ENCODE results near the gene IRF6. TPM values are rescaled to one million over a fixed set of nuclear protein-coding genes. Genes with fewer than 3 reads are reported as not detected.

Gene IRF6
- polyA plus RNA-seq, 1 of the 3 experiments (the other 2 are of a cell fraction): 0.94 TPM

DNA sequence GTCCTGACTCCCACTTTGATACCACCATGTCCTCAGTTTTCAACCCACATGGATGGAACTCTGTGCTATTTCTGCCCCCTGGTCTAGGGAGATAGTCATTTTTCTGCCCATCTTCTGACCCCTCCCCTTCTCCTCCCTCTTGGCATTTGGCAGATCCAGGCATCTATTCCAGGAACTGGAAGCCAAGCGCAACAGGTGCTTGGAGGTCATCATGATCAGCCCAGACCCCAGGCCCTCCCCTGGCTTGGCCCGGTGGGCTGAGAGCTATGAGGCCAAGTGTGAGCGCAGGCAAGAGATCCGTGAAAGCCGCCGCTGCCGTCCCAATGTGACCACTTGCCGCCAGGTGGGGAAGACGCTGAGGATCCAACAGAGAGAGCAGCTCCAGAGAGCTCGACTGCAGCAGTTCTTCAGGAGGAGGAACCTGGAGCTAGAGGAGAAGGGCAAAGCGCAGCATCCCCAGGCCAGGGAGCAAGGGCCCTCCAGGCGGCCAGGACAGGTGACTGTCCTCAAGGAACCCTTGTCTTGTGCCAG is 46.0 kb downstream of the IRF6 start:
- TF ChIP-seq RFX5 (IDR thresholded peaks at IDR 0.05; ENCODE audit: low read length) (no peak), FOXM1 (IDR thresholded peaks at IDR 0.05; ENCODE audit: low read depth) (no peak), CHD2 (IDR thresholded peaks at IDR 0.05; ENCODE audit: low read length, partially characterized antibody) (no peak), TCF12 (IDR thresholded peaks at IDR 0.05) (no peak), TEAD4 (IDR thresholded peaks at IDR 0.05; ENCODE audit: borderline replicate concordance, insufficient read depth) (no peak), ELF1 (IDR thresholded peaks at IDR 0.05) (no peak), GABPA (IDR thresholded peaks at IDR 0.05; ENCODE audit: low read depth) (no peak), NFIC (IDR thresholded peaks at IDR 0.05; ENCODE audit: borderline replicate concordance) (no peak), FOSL2 (IDR thresholded peaks at IDR 0.05; ENCODE audit: borderline replicate concordance, low read depth) (no peak)
- TF ChIP-seq, protein P1, sequence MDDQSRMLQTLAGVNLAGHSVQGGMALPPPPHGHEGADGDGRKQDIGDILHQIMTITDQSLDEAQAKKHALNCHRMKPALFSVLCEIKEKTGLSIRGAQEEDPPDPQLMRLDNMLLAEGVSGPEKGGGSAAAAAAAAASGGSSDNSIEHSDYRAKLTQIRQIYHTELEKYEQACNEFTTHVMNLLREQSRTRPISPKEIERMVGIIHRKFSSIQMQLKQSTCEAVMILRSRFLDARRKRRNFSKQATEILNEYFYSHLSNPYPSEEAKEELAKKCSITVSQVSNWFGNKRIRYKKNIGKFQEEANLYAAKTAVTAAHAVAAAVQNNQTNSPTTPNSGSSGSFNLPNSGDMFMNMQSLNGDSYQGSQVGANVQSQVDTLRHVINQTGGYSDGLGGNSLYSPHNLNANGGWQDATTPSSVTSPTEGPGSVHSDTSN (IDR thresholded peaks at IDR 0.05): no peak
- TF ChIP-seq, protein P2, sequence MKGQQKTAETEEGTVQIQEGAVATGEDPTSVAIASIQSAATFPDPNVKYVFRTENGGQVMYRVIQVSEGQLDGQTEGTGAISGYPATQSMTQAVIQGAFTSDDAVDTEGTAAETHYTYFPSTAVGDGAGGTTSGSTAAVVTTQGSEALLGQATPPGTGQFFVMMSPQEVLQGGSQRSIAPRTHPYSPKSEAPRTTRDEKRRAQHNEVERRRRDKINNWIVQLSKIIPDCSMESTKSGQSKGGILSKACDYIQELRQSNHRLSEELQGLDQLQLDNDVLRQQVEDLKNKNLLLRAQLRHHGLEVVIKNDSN (IDR thresholded peaks at IDR 0.05; ENCODE audit: borderline replicate concordance, low read depth): no peak
- TF ChIP-seq, protein P3, sequence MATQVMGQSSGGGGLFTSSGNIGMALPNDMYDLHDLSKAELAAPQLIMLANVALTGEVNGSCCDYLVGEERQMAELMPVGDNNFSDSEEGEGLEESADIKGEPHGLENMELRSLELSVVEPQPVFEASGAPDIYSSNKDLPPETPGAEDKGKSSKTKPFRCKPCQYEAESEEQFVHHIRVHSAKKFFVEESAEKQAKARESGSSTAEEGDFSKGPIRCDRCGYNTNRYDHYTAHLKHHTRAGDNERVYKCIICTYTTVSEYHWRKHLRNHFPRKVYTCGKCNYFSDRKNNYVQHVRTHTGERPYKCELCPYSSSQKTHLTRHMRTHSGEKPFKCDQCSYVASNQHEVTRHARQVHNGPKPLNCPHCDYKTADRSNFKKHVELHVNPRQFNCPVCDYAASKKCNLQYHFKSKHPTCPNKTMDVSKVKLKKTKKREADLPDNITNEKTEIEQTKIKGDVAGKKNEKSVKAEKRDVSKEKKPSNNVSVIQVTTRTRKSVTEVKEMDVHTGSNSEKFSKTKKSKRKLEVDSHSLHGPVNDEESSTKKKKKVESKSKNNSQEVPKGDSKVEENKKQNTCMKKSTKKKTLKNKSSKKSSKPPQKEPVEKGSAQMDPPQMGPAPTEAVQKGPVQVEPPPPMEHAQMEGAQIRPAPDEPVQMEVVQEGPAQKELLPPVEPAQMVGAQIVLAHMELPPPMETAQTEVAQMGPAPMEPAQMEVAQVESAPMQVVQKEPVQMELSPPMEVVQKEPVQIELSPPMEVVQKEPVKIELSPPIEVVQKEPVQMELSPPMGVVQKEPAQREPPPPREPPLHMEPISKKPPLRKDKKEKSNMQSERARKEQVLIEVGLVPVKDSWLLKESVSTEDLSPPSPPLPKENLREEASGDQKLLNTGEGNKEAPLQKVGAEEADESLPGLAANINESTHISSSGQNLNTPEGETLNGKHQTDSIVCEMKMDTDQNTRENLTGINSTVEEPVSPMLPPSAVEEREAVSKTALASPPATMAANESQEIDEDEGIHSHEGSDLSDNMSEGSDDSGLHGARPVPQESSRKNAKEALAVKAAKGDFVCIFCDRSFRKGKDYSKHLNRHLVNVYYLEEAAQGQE (IDR thresholded peaks at IDR 0.05; ENCODE audit: low read depth, low read length): no peak
- TF ChIP-seq, protein P4, sequence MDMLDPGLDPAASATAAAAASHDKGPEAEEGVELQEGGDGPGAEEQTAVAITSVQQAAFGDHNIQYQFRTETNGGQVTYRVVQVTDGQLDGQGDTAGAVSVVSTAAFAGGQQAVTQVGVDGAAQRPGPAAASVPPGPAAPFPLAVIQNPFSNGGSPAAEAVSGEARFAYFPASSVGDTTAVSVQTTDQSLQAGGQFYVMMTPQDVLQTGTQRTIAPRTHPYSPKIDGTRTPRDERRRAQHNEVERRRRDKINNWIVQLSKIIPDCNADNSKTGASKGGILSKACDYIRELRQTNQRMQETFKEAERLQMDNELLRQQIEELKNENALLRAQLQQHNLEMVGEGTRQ (IDR thresholded peaks at IDR 0.05; ENCODE audit: borderline replicate concordance, low read depth, low read length): no peak
- TF ChIP-seq, protein P5, sequence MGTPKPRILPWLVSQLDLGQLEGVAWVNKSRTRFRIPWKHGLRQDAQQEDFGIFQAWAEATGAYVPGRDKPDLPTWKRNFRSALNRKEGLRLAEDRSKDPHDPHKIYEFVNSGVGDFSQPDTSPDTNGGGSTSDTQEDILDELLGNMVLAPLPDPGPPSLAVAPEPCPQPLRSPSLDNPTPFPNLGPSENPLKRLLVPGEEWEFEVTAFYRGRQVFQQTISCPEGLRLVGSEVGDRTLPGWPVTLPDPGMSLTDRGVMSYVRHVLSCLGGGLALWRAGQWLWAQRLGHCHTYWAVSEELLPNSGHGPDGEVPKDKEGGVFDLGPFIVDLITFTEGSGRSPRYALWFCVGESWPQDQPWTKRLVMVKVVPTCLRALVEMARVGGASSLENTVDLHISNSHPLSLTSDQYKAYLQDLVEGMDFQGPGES (IDR thresholded peaks at IDR 0.05; ENCODE audit: low read depth, low read length): no peak
- TF ChIP-seq, protein P6, sequence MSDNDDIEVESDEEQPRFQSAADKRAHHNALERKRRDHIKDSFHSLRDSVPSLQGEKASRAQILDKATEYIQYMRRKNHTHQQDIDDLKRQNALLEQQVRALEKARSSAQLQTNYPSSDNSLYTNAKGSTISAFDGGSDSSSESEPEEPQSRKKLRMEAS (IDR thresholded peaks at IDR 0.05; ENCODE audit: low read depth): no peak
- no peaks in the 10 kb centered on the region for H4K20me1 ChIP-seq (ENCODE audit: insufficient read depth)
- H3K4me2 ChIP-seq: no peak overlapping the region
- no peak overlapping the region for H3K9ac ChIP-seq
- no peak for DNase-seq
- H3K79me2 ChIP-seq (ENCODE audit: insufficient read depth): no peaks in the 10 kb centered on the region
- no peaks in the 10 kb centered on the region for H3K36me3 ChIP-seq (replicated peaks in 1 of 2; ENCODE audit: control insufficient read depth in 1 of 2, insufficient read depth in 2 of 2, low read length in 1 of 2)
- 0 out of 4 replicates have a peak, but pooled peaks cover 0 to 7% of the 10 kb centered on the region in 2 experiments for H3K4me1 ChIP-seq (ENCODE audit: control insufficient read depth in 1 of 2, insufficient read depth in 2 of 2, low read depth in 1 of 2, low read length in 1 of 2)
- no peak overlapping the region for H3K4me3 ChIP-seq (ENCODE audit: low read depth in 2 of 2, low read length in 1 of 2)
- ChIA-PET CTCF (no interaction called here), POLR2A (no interaction called here)
- H2AFZ ChIP-seq (ENCODE audit: low read depth): no peak overlapping the region
- H3F3A ChIP-seq (replicated peaks; ENCODE audit: insufficient read depth): no peaks in the 10 kb centered on the region
- no peak overlapping the region for H3K27ac ChIP-seq (ENCODE audit: low read depth in 2 of 2, low read length in 1 of 2)
- no peaks in the 10 kb centered on the region for H3K27me3 ChIP-seq (ENCODE audit: insufficient read depth)
- no peaks in the 10 kb centered on the region for H3K9me2 ChIP-seq
- no peaks in the 10 kb centered on the region for H3K9me3 ChIP-seq
- WGBS (ENCODE audit: low lambda C conversion rate): 80% methylated on average over 11 of the region's 12 CpGs
